GM12875 (cell line): ENCODE results near the gene YTHDF2.
"Not testable (repeated sequence)": the region's sequence is repeated elsewhere in the genome, so short reads cannot be mapped to it uniquely, and the experiment has no call there.

Source experiments
- H3K4me3 ChIP-seq: one replicate; pipeline ENCODE4 v1.5.1; 2011; ENCODE audit warnings: low read depth, low read length, control low read depth
- TF ChIP-seq, protein P1 (sequence below): IDR thresholded peaks from 2 replicates; pipeline ENCODE4 v1.5.1; 2011; ENCODE audit warnings: low read depth, mild to moderate bottlenecking, control low read depth, inconsistent platforms, low read length, moderate library complexity, borderline replicate concordance; ENCODE audit not compliant: insufficient read depth

YTHDF2 gene

DNA sequence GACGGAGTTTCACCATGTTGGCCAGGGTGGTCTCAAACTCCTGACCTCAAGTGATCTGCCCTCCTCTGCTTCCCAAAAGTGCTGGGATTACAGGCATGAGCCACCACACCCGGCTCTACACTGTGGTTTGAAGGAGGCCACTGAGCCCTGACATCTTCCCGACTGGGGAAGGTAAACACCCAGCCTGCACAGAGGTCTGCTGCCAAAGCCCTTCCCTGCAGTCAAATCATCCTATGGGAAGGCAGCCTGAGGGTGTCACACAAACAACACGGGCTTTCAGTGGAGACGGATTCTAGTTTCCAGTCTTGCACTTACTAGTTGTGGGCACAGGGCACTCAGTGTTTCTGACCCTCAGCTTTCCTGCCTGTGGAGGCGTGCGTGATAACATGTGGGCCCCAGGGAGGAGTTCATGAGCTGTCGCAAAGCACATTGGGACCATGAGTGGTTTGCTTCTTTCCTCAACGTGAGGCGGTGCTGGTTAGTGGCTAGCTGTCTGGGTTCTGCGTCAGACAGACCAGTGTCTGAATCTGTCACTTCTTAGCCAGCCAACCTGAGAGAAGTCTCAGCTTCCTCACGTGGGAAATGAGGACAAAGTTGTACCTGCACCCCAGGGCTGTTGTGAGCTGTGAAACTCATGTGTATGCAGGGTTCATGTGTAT, 53.8 kb downstream of the YTHDF2 start:
- TF ChIP-seq, protein P1, sequence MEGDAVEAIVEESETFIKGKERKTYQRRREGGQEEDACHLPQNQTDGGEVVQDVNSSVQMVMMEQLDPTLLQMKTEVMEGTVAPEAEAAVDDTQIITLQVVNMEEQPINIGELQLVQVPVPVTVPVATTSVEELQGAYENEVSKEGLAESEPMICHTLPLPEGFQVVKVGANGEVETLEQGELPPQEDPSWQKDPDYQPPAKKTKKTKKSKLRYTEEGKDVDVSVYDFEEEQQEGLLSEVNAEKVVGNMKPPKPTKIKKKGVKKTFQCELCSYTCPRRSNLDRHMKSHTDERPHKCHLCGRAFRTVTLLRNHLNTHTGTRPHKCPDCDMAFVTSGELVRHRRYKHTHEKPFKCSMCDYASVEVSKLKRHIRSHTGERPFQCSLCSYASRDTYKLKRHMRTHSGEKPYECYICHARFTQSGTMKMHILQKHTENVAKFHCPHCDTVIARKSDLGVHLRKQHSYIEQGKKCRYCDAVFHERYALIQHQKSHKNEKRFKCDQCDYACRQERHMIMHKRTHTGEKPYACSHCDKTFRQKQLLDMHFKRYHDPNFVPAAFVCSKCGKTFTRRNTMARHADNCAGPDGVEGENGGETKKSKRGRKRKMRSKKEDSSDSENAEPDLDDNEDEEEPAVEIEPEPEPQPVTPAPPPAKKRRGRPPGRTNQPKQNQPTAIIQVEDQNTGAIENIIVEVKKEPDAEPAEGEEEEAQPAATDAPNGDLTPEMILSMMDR = no peak
- H3K4me3 ChIP-seq = no peak overlapping the region

DNA sequence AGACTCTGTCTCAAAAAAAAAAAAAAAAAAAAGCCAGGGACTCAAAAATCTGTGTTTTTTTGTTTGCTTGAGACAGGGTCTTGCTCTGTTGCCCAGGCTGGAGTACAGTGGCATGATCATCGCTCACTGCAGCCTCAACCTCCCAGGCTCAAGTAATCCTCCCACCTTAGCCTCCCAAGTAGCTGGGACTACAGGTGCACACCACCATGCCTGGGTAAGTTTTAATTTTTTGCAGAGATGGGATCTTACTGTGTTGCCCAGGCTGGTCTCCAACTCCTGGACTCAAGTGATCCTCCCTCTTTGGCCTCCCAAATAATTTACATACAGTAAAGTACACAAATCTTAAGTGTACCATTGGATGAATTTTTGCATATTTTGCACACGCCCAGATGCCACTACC, 55.2 kb downstream of the YTHDF2 start:
- not testable (repeated sequence) for H3K4me3 ChIP-seq

DNA sequence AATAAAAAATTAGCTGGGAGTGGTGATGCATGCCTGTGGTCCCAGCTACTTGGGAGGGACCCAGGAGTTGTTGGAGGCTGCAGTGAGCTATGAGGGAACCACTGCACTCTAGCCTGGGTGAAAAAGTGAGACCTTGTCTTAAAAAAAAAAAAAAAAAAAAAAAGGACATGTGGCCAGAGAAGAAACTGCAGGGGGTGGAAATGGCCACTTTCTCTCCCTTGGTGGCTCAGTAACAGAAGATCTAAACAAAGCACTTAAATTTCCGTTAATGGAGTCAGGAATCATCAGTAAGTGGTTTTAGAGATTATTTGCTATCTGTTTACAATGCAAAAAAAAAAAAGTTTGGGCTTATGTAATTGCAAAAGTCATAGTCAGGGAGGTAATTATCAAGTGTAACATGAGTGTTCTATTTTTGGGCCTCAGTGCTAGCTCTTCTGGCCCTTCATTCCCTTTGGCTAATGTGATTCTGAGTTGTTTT, 55.9 kb downstream of the YTHDF2 start:
- H3K4me3 ChIP-seq = no peak overlapping the region
- TF ChIP-seq, protein P1 = no peak

DNA sequence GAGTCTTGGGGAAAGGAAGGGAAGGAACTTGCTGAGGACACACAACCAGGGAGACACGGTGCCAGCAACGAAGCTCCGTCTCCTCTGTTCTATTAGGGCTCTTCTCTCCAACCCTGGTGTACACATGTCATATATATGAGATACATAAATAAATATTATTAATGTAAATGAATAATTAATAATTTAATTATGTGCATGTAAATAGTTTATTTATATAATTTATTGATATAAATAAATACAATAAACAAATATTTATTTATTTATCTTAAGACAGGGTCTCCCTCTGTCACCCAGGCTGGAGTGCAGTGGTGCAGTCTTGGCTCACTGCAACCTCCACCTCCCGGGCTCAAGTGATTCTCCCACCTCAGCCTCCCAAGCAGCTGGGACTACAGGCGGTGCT, 57.8 kb downstream of the YTHDF2 start:
- H3K4me3 ChIP-seq = not testable (repeated sequence)

DNA sequence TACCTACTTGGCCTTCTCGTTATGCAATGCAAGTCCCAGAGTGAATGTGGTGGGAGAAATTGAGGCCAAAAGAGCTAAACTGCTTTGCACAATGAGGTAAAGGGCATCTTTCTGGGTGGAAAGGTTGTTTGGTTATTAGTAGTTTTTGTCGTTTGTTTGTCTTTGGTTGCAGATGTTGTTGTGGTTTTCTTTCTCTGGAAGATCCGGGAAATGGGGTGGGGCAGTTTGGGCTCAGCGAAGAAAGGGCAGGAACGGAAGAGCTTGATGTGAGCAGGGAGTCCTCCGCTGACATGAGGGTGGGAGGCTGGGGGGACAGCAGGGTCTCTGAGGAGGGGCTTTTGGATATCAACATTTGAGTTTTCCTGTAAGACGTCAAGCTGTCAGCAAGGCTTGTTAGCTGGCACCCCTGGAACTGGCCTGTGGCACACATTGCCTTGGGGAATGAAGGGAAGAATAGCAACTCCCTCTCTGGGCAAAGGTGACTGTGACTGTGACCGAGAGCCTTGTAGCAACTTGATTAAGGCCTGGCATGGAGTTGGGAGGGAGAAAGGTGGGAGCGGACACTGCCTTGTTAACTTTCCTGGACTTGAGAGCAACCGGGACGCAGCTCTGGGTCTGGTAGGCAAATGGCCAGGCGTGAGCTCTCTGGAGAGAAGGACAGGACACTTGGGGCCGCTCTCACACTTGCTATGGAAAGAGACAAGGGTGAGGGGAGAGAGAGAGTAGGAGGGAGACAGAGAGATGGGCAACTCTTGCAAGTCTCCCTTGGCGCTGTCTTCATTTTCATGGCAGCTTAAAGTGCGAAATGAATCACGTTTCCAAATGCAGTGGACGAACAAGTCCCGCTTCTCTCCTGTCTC, 59.8 kb downstream of the YTHDF2 start:
- TF ChIP-seq, protein P1 = no peak
- H3K4me3 ChIP-seq = no peak overlapping the region

DNA sequence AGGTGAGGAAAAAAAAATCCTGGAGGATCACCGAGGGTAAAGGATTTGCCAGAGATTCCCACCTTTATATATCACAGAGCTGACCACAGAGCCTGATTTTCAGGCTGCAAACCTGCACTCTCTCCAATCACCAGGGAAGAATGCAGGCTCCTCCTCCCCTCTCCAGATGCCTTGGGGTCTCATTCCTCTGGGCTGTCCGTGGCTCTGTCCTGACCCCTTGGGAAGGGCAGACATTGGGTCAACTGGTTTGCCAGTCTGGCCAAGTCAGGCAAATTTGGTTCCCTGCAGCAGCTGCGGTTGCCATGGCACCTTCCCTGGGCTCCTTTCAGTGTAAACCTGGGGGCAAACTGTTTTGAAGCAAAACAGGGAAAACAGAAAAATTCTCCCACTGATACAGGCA, 63.6 kb downstream of the YTHDF2 start:
- TF ChIP-seq, protein P1 = no peak
- H3K4me3 ChIP-seq = no peak overlapping the region

DNA sequence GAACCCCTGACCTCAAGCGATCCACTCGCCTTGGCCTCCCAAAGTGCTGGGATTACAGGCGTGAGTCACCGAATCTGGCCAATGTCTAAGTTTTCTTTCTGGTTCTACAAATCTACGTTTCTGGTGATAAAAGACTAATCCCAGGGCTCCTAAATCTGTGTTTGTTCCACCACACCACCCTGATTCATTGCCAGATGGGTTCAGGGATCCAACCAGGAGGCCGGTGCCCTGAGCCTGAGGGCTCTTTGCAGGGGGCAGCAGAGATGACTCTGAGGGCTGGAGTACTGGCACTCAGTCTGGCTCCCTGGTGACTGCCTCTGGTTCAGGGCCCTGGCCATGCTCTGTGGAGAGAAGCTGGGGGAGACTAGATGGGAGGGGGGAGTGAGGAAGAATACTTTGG, 64.7 kb downstream of the YTHDF2 start:
- H3K4me3 ChIP-seq = no peak overlapping the region
- TF ChIP-seq, protein P1 = no peak

DNA sequence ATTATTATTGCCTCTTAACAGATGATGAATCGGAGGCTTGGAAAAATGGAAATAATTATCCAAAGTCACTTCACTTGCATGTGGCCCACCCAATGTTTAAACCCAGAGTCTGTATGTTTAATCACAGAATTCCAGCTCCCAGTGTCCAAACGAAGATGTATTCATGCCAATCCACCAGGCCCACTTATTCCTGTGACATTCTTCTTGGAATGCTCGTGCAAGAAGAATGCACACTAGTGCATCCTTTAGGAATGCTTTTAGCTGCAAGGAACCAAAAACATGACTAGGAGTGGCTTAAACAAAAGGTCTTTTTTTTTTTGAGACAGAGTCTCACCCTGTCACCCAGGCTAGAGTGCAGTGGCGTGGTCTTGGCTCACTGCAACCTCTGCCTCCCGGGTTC, 66.3 kb downstream of the YTHDF2 start:
- no peak overlapping the region for H3K4me3 ChIP-seq
- TF ChIP-seq, protein P1 = no peak
